SW 1271 (cell line): ENCODE measurements around the gene CRADD.
"Not testable (repeated sequence)": the region's sequence is repeated elsewhere in the genome, so short reads cannot be mapped to it uniquely, and the experiment has no call there.

Experiments
- DNase-seq, 2 experiments: peaks; one replicate each; lab custom pipeline; 2025; lab: John Stamatoyannopoulos, UW

CRADD gene

DNA sequence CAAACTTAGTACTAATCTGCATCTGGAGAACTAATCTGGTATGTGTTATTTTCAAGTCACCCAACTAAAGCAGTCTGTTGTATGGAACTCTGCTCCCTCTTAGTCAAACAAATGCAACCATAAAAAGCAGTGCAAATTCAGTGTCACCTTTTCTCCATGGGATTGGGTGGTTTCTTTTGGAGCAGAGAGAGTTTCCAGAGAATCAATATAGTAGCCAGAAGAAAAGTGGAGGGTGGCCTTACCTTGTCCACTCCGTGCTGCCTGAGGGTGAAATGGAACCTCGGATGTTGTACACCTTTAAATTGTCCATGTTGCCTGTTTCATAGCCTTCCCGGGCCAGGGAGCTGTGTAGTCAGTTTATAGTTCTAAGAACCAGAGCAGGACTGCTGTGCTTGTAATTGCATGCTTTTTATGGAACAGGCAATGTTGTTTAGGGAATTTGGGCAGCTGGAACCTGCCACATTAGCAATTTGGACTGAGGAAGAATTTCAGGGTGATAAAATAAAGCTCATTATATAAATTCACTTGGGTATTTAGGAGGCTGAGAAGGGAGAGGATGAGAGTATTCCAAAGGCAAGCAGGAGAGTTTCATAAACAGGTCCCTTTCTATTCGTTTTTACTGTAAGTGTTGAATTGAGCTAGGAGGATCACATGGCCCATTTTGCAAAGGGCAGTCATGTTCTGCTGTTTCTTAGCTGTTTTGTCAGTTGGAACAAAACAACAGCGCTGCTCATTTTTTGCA is 60.5 kb downstream of the CRADD start:
- no peak for DNase-seq

GRCh38 chr12:93738199-93739058 is 61.3 kb downstream of the CRADD start:
- DNase-seq = no peak

DNA sequence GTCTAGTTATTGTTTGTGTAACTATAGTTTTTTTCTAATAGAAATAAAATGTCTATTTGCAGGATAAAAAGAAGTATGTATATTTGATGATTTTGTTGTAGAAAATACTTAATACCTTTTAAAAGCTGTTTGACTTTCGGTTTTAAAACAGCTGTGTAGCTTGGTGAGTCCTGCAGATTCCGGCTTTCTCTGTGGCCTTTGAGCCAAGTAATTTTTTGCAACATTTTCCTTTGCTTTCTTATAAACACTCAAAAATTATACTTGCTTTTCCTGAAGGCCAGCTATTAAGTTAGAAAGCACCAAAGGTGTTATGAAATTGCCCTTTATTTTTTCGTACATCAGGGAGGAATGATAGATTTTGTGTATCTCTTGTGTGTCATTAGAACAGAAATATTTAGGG is 63.6 kb downstream of the CRADD start:
- no peak for DNase-seq

GRCh38 chr12:93741659-93742109 is 64.5 kb downstream of the CRADD start:
- no peak for DNase-seq

DNA sequence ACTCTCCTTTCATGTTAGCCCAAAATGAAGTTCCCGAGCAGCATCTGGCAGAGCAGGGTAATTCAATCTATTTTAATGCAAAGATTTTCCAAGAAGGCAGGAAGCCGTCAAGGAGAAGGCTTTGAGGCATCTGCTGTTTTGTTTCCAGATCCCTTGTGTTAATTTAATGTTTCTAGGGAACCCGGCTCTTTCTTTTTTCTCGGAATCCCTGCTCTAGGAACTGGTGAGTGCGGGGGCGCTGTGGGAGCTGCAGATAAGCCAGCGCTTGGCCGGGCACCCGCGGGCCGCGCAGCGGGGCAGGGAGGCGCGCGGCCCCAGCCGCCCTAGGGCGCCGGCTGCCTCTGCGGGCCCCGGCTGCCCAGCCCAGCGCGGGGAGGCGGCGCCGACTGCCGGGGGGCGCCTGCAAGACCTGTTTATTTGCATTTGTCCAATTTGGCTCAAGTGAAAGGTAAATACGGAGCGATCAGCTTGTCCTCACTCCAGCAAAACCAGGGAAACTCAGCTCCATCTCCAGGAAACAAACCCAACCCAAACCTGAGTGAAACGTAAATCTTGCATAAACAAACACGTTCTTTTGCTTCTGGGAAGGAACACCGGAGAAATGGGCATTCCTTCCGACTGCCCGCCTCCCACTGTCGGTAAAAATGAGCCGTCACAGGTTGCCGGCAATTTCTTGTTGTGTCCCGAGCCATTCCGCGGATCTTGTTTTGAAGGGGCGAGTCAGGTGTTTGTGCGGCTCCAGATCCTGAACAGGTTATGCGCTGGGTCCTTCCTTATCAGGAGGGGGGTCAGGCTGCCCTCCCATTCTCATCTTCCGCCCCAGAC is 65.1 kb downstream of the CRADD start:
- DNase-seq = peak in 1 of 2 experiments; percentile 43

- DNase-seq = no peak
Observed at GRCh38 chr12:93743229-93743998, 66.2 kb downstream of the CRADD start.

GRCh38 chr12:93743999-93744689 is 67.0 kb downstream of the CRADD start:
- no peak for DNase-seq

- no peak for DNase-seq
Observed at GRCh38 chr12:93745286-93745685, 68.1 kb downstream of the CRADD start.

- DNase-seq = no peak
Observed at GRCh38 chr12:93746572-93747168, 69.5 kb downstream of the CRADD start.

DNA sequence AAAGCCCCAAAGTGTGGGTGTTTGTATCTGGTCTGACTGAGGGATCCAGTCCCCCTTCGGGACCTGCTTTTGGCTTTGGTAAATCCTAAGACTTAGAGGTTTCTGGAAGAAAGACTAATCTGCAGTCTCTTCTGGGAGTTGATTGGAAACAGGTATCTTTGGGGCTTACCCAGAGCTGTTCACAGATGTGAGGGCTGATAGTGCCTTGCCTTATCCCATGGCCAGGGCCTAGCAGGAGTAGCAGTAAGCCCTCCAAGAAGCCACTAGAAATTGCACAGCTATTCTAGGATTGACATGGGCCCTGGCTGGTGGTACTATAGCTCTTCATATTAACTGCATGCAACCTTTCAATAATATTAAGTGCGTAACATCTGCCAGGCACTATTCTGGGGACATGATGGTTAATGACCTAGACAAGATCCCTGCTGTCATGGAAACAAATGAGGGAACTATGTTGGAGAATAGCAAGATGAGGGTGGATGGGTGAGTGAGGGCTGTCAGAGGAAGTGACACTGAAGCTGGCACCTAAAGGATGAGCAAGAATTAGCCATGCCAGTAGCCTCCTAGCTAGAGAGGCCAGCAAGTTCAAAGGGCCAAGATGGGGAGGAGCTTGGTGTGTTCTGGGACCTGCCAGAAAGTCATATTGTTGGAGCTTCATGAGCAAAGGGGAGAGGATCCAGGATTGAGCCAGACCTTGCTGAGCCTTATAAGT is 71.7 kb downstream of the CRADD start:
- no peak for DNase-seq

DNA sequence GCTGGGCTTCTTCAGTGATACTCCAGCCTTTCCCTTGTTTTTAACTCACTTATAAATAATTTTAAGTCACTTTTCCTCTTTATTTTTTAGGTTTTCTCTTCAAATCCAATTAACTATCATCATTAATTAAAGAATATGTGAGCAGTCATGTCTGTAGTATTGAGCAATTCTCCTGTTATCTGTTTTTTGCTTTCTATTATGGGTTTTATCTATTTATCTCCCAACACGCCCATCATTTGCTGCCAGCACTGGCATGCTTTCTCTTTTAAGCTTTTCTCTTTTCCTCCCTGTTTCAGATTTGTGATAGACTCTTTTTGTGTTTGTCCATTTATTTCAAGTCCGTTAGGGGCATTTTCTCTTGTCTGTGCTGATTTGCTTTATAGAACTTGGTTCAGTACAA is 72.3 kb downstream of the CRADD start:
- DNase-seq = no peak

- no peak for DNase-seq
Observed at GRCh38 chr12:93750056-93750455, 72.9 kb downstream of the CRADD start.

GRCh38 chr12:93751864-93752610 is 74.9 kb downstream of the CRADD start:
- no peak for DNase-seq

GRCh38 chr12:93753285-93753684 is 76.1 kb downstream of the CRADD start:
- DNase-seq = no peak

DNA sequence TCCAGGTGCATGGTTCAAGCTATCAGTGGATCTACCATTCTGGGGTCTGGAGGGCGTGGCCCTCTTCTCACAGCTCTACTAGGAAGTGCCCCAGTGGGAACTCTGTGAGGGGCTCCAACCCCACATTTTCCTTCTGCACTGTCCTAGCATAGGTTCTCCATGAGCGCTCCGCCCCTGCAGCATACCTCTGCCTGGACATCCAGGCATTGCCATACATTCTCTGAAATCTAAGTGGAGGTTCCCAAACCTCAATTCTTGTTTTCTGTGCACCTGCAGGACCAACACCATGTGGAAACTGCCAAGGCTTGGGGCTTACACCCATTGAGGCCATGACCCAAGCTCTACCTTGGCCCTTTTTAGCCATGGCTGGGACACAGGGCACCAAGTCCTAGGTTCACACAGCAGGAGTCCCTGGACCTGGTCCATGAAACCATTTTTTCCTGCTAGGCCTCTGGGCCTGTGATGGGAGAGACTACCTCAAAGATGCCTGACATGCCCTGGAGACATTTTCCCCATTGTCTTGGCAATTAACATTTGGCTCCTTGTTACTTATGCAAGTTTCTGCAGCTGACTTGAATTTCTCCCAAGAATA is 76.8 kb downstream of the CRADD start:
- no peak for DNase-seq

- not testable (repeated sequence) for DNase-seq
Observed at GRCh38 chr12:93754859-93755258, 77.7 kb downstream of the CRADD start.

DNA sequence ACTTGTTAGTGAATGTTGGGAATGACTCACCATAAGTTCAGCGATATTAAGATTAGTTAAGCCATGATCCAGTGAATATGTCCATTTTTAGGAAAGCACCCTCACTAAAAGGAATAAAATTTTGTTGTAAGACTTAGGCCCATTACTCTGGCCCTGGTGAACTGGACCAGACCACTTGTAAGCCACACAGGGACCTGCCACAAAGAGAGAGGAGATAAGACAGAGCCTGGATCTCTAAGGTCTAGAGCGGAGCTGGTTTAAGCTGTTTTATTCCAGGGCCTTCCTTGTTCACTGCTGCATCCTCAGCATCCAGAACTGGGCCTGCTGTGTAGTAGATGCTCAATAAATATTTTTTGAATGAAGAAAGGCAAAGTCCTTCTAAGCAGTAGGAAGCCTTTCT is 79.1 kb downstream of the CRADD start:
- no peak for DNase-seq

DNA sequence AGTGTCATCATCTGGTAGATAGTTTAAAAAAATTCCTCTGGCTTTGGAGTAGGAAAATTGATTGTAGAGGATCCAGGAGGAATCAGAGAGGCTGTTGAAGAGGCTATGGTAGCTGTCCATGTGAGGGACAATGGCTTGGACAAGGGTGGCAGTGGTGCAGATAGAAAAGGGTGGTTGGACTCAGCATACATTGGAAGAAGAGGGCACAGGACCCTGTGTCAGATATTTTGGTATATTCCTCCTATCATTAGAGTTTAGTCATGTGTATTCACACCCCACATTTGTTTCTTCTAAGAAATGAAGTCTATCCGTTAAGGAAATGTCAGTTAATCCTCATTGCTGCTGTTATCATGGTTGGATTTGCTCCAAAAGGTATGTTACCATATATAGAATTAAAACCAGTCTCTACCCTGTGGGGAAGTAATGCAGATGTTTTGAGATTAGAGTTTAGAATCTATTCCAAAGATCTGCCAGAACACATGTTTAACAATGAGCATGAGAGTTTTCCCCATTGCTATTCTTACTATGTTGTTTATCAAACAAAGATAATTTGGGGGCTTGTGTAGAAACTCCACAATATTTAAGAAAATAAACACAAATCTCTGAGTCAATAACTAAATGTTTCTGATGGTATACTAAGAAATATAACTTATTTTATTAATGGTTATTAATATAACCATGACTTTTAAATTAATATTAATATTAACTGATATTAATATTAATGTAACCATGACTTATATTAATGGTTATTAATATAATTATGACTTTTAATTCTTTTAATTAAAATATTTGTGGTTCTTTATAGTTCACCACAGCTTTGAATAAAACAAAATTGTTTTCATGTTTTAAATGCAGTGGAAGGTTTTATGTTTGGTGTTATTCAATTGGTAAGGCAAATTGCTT is 80.9 kb downstream of the CRADD start:
- no peak for DNase-seq
